ENCODE data around the gene RPUSD3. TPM values are rescaled to one million over a fixed set of nuclear protein-coding genes. Genes with fewer than 3 reads are reported as not detected.

The RPUSD3 gene
- total RNA-seq, 1 donor from 2014 or later = 30.7 TPM

Other genes with a start within 250 kb of the RPUSD3 start
- gene MTMR14, start 194.5 kb downstream of the RPUSD3 start, total RNA-seq = 13.7 TPM
- not detected for gene CPNE9, start 140.2 kb downstream of the RPUSD3 start, total RNA-seq
- 18.6 TPM for gene BRPF1, start 112.3 kb downstream of the RPUSD3 start, total RNA-seq
- 36.0 TPM for gene OGG1, start 94.1 kb downstream of the RPUSD3 start, total RNA-seq
- gene CAMK1, start 74.1 kb downstream of the RPUSD3 start, total RNA-seq = 82.9 TPM
- 106 TPM for gene TADA3, start 51.5 kb downstream of the RPUSD3 start, total RNA-seq
- 160 TPM for gene ARPC4, start 50.9 kb downstream of the RPUSD3 start, total RNA-seq
- gene TTLL3, start 33.7 kb downstream of the RPUSD3 start, total RNA-seq = 47.0 TPM
- 29.9 TPM for gene CIDEC, start 36.2 kb upstream of the RPUSD3 start, total RNA-seq
- 55.2 TPM for gene JAGN1, start 46.6 kb upstream of the RPUSD3 start, total RNA-seq
- gene IL17RE, start 58.8 kb upstream of the RPUSD3 start, total RNA-seq = 21.7 TPM
- gene IL17RC, start 73.1 kb upstream of the RPUSD3 start, total RNA-seq = 82.5 TPM
- 35.8 TPM for gene CRELD1, start 89.8 kb upstream of the RPUSD3 start, total RNA-seq
- 1.1 TPM for gene PRRT3, start 108.4 kb upstream of the RPUSD3 start, total RNA-seq
- gene EMC3, start 142.8 kb upstream of the RPUSD3 start, total RNA-seq = 12.3 TPM
- 54.6 TPM for gene FANCD2, start 182.4 kb upstream of the RPUSD3 start, total RNA-seq

Data from ascending aorta (tissue), 1 donor.